ENCODE results near the gene GMDS. TPM values are rescaled to one million over a fixed set of nuclear protein-coding genes. Genes with fewer than 3 reads are reported as not detected.

Gene GMDS
- total and polyA plus RNA-seq, 2 of the 8 experiments (the other 6 are each of a cell fraction or from before 2014, with no cell fraction given): 16.8 to 50.0 TPM

DNA sequence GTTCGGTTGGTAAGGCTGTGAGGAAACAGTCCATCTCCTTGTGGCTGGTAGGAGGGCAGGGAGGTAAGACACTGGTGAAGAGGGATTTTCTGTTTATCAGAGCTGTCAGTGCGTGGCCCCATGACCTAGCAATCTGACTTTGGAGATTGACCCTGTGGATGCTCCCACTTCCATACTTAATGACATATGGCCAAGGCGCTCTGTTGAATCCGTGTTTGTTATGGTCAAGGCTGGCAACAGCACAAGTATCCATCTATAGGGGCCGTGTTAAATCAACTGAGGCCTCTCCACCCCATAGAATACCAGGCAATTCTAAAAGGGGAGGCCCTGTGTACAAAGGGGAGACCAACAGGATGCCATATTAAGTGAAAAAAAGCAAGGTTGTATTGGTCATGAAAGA is 661.3 kb downstream of the GMDS start:
- Histone ChIP-seq H4K91ac (replicated peaks; ENCODE audit: insufficient read length, low read length) (no peak overlapping the region), H2BK120ac (replicated peaks; ENCODE audit: low read depth, low read length) (no peak overlapping the region), H2BK15ac (ENCODE audit: low read length) (no peak overlapping the region), H3K36me3 (ENCODE audit: control insufficient read depth in 2 of 4, insufficient read depth in 4 of 4, low read length in 3 of 4) (no peaks in the 10 kb centered on the region), H2AFZ (ENCODE audit: low read length) (no peak overlapping the region), H3K14ac (ENCODE audit: insufficient read length) (no peak overlapping the region), H3K79me1 (ENCODE audit: low read depth, low read length) (no peaks in the 10 kb centered on the region), H3K4me2 (ENCODE audit: insufficient read depth in 1 of 2, low read depth in 2 of 2, low read length in 2 of 2) (no peak overlapping the region), H3K27me3 (replicated peaks in 1 of 4; ENCODE audit: control insufficient read depth in 3 of 4, extremely low read depth in 1 of 4, insufficient read depth in 3 of 4, low read length in 3 of 4) (no peaks in the 10 kb centered on the region), H3K23me2 (ENCODE audit: low read depth, low read length) (peaks cover 3% of the 10 kb centered on the region; the same call in 1 of the 2 replicates), H4K8ac (ENCODE audit: extremely low read depth, insufficient read depth, low read length) (no peak overlapping the region), H4K5ac (ENCODE audit: insufficient read length, low read depth, low read length) (no peak overlapping the region), H3K4me1 (replicated peaks in 1 of 4; ENCODE audit: control insufficient read depth in 3 of 4, insufficient read depth in 4 of 4, low read length in 3 of 4) (no peaks in the 10 kb centered on the region), H2BK5ac (ENCODE audit: low read depth, low read length) (no peak overlapping the region), H3K27ac (ENCODE audit: low read depth, low read length) (no peak overlapping the region), H3K79me2 (ENCODE audit: control insufficient read depth in 1 of 2, insufficient read depth in 2 of 2, low read length in 2 of 2) (no peaks in the 10 kb centered on the region), H2BK12ac (ENCODE audit: low read depth, low read length) (no peak overlapping the region), H3K56ac (replicated peaks; ENCODE audit: insufficient read length, low read depth, low read length) (no peak overlapping the region), H3K18ac (ENCODE audit: extremely low read depth, low read length) (no peak overlapping the region), H3K9ac (replicated peaks in 1 of 4; ENCODE audit: extremely low read depth in 1 of 4, low read depth in 3 of 4, low read length in 3 of 4) (no peak overlapping the region), H2BK20ac (ENCODE audit: low read length) (no peak overlapping the region), H2AK5ac (ENCODE audit: low read depth, low read length) (no peak overlapping the region), H3K4ac (replicated peaks; ENCODE audit: insufficient read length, low read depth, low read length) (no peak overlapping the region), H3K9me3 (ENCODE audit: insufficient read depth in 2 of 2, low read depth in 1 of 2, low read length in 1 of 2) (no peaks in the 10 kb centered on the region), H3K4me3 (ENCODE audit: extremely low read depth in 1 of 4, insufficient read depth in 2 of 4, low read depth in 3 of 4, low read length in 4 of 4) (no peak overlapping the region), H3K23ac (ENCODE audit: insufficient read length) (no peak overlapping the region), H4K20me1 (replicated peaks in 1 of 2; ENCODE audit: control insufficient read depth in 1 of 2, insufficient read depth in 2 of 2, low read length in 2 of 2) (peaks cover 0 to 3% of the 10 kb centered on the region in 2 experiments)
- CTCF ChIA-PET (ENCODE audit: partially characterized antibody): interaction anchor here (2.5 kb wide), 1 partner anchor 12 kb away, joined by 13 read pairs; no protein-coding TSS in a partner anchor
- WGBS, 2 experiments (ENCODE audit: extremely low coverage in 1 of 2, insufficient coverage in 1 of 2, insufficient read length in 1 of 2, insufficient replicate concordance in 2 of 2, low coverage in 1 of 2, low lambda C conversion rate in 2 of 2, missing lambda C conversion rate in 1 of 2): 85% methylated on average over 5 of the region's 5 CpGs; no CpG with 5 or more reads in 1 of the 2 experiments
- POLR2A ChIA-PET (ENCODE audit: partially characterized antibody): no interaction called here
- no peak for TF ChIP-seq TAF1 (IDR thresholded peaks at IDR 0.05; ENCODE audit: low read depth, low read length)
- TF ChIP-seq CEBPB (IDR thresholded peaks at IDR 0.05; ENCODE audit: low read depth, low read length): no peak
- TF ChIP-seq NRF1 (IDR thresholded peaks at IDR 0.05; ENCODE audit: low read depth, low read length): no peak
- no peak for TF ChIP-seq EZH2 (IDR thresholded peaks at IDR 0.05; ENCODE audit: low read depth, low read length, severe bottlenecking)
- no peak for TF ChIP-seq BACH1 (IDR thresholded peaks at IDR 0.05; ENCODE audit: low read length)
- TF ChIP-seq PHF8 (conservative IDR thresholded peaks at IDR 0.05; ENCODE audit: low read depth, low read length): no peak
- TF ChIP-seq HDAC6 (IDR thresholded peaks at IDR 0.05; ENCODE audit: low read depth, low read length): no peak
- no peak for TF ChIP-seq FOSL1 (IDR thresholded peaks at IDR 0.05; ENCODE audit: insufficient read depth, low read depth, low read length)
- TF ChIP-seq KDM1A (IDR thresholded peaks at IDR 0.05; ENCODE audit: borderline replicate concordance, low read length): no peak
- TF ChIP-seq TBP (IDR thresholded peaks at IDR 0.05; ENCODE audit: low read depth, low read length): no peak
- TF ChIP-seq, protein P1, sequence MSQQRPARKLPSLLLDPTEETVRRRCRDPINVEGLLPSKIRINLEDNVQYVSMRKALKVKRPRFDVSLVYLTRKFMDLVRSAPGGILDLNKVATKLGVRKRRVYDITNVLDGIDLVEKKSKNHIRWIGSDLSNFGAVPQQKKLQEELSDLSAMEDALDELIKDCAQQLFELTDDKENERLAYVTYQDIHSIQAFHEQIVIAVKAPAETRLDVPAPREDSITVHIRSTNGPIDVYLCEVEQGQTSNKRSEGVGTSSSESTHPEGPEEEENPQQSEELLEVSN (IDR thresholded peaks at IDR 0.05): no peak
- no peak for TF ChIP-seq MAX (IDR thresholded peaks at IDR 0.05)
- no peak for TF ChIP-seq BCL11A (IDR thresholded peaks at IDR 0.05; ENCODE audit: low read depth in 2 of 2, low read length in 2 of 2)
- no peak for DNase-seq (ENCODE audit: low read depth in 1 of 2, low spot score in 2 of 2)
- no peak for FAIRE-seq
